H1 (cell line): ENCODE data around the gene NDUFA5. TPM values are rescaled to one million over a fixed set of nuclear protein-coding genes. Genes with fewer than 3 reads are reported as not detected.

Experiments
- CTCF ChIA-PET: fragments of 300-600 bp; sonication (Branson Sonifier 250); formaldehyde crosslinking; loops from one replicate; lab custom pipeline; 2021; ENCODE audit not compliant: partially characterized antibody; lab: Charles Lee
- POLR2A ChIA-PET: fragments of 300-600 bp; sonication (Branson Sonifier 250); formaldehyde crosslinking; loops from one replicate; lab custom pipeline; 2021; ENCODE audit warnings: inconsistent platforms; ENCODE audit not compliant: partially characterized antibody; lab: Charles Lee
- DNase-seq, 2 experiments: peaks; one replicate each; pipeline versions ENCODE4 v3.0.0 to v3.0.0-alpha.2; 2010 to 2022; ENCODE audit warnings: low spot score in 2 of 2, low read depth in 1 of 2, mixed read lengths in 1 of 2
- FAIRE-seq: peaks from 2 replicates; lab custom pipeline; 2011; peaks lifted over from hg19 to GRCh38; lab: Jason Lieb, UNC
- H2AFZ ChIP-seq: 2 replicates; pipeline ENCODE4 v1.8.1; 2012; ENCODE audit warnings: low read length, inconsistent platforms
- H2AK5ac ChIP-seq: 2 replicates; pipeline ENCODE4 v1.6.1; 2013; ENCODE audit warnings: low read depth, low read length
- H2BK120ac ChIP-seq: replicated peaks from 2 replicates; pipeline ENCODE3; 2013; ENCODE audit warnings: low read depth, low read length, inconsistent platforms
- H2BK12ac ChIP-seq: 2 replicates; pipeline ENCODE4 v1.6.1; 2013; ENCODE audit warnings: low read depth, low read length
- H2BK15ac ChIP-seq: 2 replicates; pipeline ENCODE4 v1.6.1; 2013; ENCODE audit warnings: low read length
- H2BK20ac ChIP-seq: 2 replicates; pipeline ENCODE4 v1.6.1; 2013; ENCODE audit warnings: low read length
- H2BK5ac ChIP-seq: 2 replicates; pipeline ENCODE4 v1.6.1; 2013; ENCODE audit warnings: low read depth, low read length
- H3K14ac ChIP-seq: 2 replicates; pipeline ENCODE4 v1.6.1; 2013; ENCODE audit warnings: inconsistent platforms; ENCODE audit not compliant: insufficient read length
- H3K18ac ChIP-seq: 2 replicates; pipeline ENCODE4 v1.6.1; 2013; ENCODE audit warnings: low read length; ENCODE audit errors: extremely low read depth
- H3K23ac ChIP-seq: 2 replicates; pipeline ENCODE4 v1.6.1; 2013; ENCODE audit warnings: inconsistent platforms; ENCODE audit not compliant: insufficient read length
- H3K23me2 ChIP-seq: 2 replicates; pipeline ENCODE4 v1.6.1; 2013; ENCODE audit warnings: low read depth, low read length
- H3K27ac ChIP-seq: 2 replicates; pipeline ENCODE4 v1.6.1; 2011; ENCODE audit warnings: low read depth, low read length, inconsistent platforms
- H3K27me3 ChIP-seq, 4 experiments: replicated peaks in 1 of 4; 1 replicate in 1 of 4; 2 replicates in 3 of 4; pipeline versions ENCODE4 v1.6.1 to v1.8.1; 2011 to 2013; ENCODE audit warnings: low read length in 3 of 4, mild to moderate bottlenecking in 3 of 4, inconsistent platforms in 2 of 4, mixed read lengths in 2 of 4, moderate library complexity in 1 of 4; ENCODE audit not compliant: control insufficient read depth in 3 of 4, insufficient read depth in 3 of 4; ENCODE audit errors: extremely low read depth in 1 of 4
- H3K36me3 ChIP-seq, 4 experiments: 2 replicates each; pipeline versions ENCODE4 v1.6.1 to v1.8.1; 2011 to 2013; ENCODE audit warnings: mild to moderate bottlenecking in 4 of 4, low read length in 3 of 4, moderate library complexity in 2 of 4, control low read depth in 1 of 4, inconsistent platforms in 1 of 4; ENCODE audit not compliant: insufficient read depth in 4 of 4, control insufficient read depth in 2 of 4
- H3K4ac ChIP-seq: replicated peaks from 2 replicates; pipeline ENCODE3; 2013; ENCODE audit warnings: low read length, low read depth, mixed read lengths, inconsistent platforms; ENCODE audit not compliant: insufficient read length
- H3K4me1 ChIP-seq, 4 experiments: replicated peaks in 1 of 4; 1 replicate in 1 of 4; 2 replicates in 3 of 4; pipeline versions ENCODE4 v1.6.1 to v1.8.1; 2011 to 2013; ENCODE audit warnings: low read length in 3 of 4, inconsistent platforms in 2 of 4, mixed read lengths in 1 of 4; ENCODE audit not compliant: insufficient read depth in 4 of 4, control insufficient read depth in 3 of 4
- H3K4me2 ChIP-seq, 2 experiments: 2 replicates each; pipeline versions ENCODE4 v1.6.1 to v1.8.1; 2011 to 2013; ENCODE audit warnings: low read depth in 2 of 2, low read length in 2 of 2, control low read depth in 1 of 2, inconsistent platforms in 1 of 2, mild to moderate bottlenecking in 1 of 2; ENCODE audit not compliant: insufficient read depth in 1 of 2
- H3K4me3 ChIP-seq, 4 experiments: fragments of 200-600, 300-600 bp in 1 of 4; sonication (generic), shearing (Covaris generic), sonication (Bioruptor Twin) in 1 of 4; 2 replicates each; pipeline versions ENCODE4 v1.5.1 to v1.8.1; 2011 to 2016; ENCODE audit warnings: low read length in 4 of 4, low read depth in 3 of 4, control low read depth in 2 of 4, inconsistent platforms in 2 of 4, mild to moderate bottlenecking in 2 of 4, mixed read lengths in 1 of 4, moderate library complexity in 1 of 4; ENCODE audit not compliant: insufficient read depth in 2 of 4; ENCODE audit errors: extremely low read depth in 1 of 4
- H3K56ac ChIP-seq: replicated peaks from 2 replicates; pipeline ENCODE3; 2013; ENCODE audit warnings: low read depth, mild to moderate bottlenecking, mixed read lengths, low read length, inconsistent platforms; ENCODE audit not compliant: insufficient read length
- H3K79me1 ChIP-seq: 2 replicates; pipeline ENCODE4 v1.6.1; 2013; ENCODE audit warnings: low read depth, low read length, control low read depth
- H3K79me2 ChIP-seq, 2 experiments: 2 replicates each; pipeline versions ENCODE4 v1.6.1 to v1.8.1; 2012 to 2013; ENCODE audit warnings: low read length in 2 of 2, mild to moderate bottlenecking in 2 of 2, inconsistent platforms in 1 of 2; ENCODE audit not compliant: insufficient read depth in 2 of 2, control insufficient read depth in 1 of 2
- H3K9ac ChIP-seq, 4 experiments: replicated peaks in 1 of 4; 1 replicate in 1 of 4; 2 replicates in 3 of 4; pipeline versions ENCODE4 v1.6.1 to v1.8.1; 2011 to 2013; ENCODE audit warnings: low read depth in 3 of 4, low read length in 3 of 4, control low read depth in 2 of 4, mild to moderate bottlenecking in 2 of 4, moderate library complexity in 2 of 4, inconsistent platforms in 1 of 4; ENCODE audit errors: extremely low read depth in 1 of 4
- H3K9me3 ChIP-seq, 2 experiments: 2 replicates each; pipeline versions ENCODE4 v1.6.1 to v1.8.1; 2012 to 2013; ENCODE audit warnings: mild to moderate bottlenecking in 2 of 2, moderate library complexity in 2 of 2, control low read depth in 1 of 2, inconsistent platforms in 1 of 2, low read depth in 1 of 2, low read length in 1 of 2, mixed read lengths in 1 of 2; ENCODE audit not compliant: insufficient read depth in 2 of 2
- H4K20me1 ChIP-seq, 2 experiments: replicated peaks in 1 of 2; 2 replicates each; pipeline versions ENCODE3 to v1.8.1; 2011 to 2013; ENCODE audit warnings: inconsistent platforms in 2 of 2, low read length in 2 of 2, mild to moderate bottlenecking in 1 of 2; ENCODE audit not compliant: insufficient read depth in 2 of 2, control insufficient read depth in 1 of 2
- H4K5ac ChIP-seq: 2 replicates; pipeline ENCODE4 v1.6.1; 2013; ENCODE audit warnings: low read length, low read depth, mixed read lengths, inconsistent platforms; ENCODE audit not compliant: insufficient read length
- H4K8ac ChIP-seq: 2 replicates; pipeline ENCODE4 v1.8.0; 2013; ENCODE audit warnings: mild to moderate bottlenecking, moderate library complexity, low read length, inconsistent platforms; ENCODE audit not compliant: insufficient read depth; ENCODE audit errors: extremely low read depth
- H4K91ac ChIP-seq: replicated peaks from 2 replicates; pipeline ENCODE3; 2013; ENCODE audit warnings: low read length, mixed read lengths, inconsistent platforms; ENCODE audit not compliant: insufficient read length
- WGBS, 2 experiments: shearing (Covaris generic) in 1 of 2; methylation state at CpG; one replicate each; pipeline versions ENCODE4 v1.1.6 to v1.1.7; 2013 to 2015; ENCODE audit warnings: low lambda C conversion rate in 2 of 2, mixed read lengths in 2 of 2, inconsistent platforms in 1 of 2, low coverage in 1 of 2, missing lambda C conversion rate in 1 of 2; ENCODE audit not compliant: insufficient replicate concordance in 2 of 2, insufficient coverage in 1 of 2, insufficient read length in 1 of 2; ENCODE audit errors: extremely low coverage in 1 of 2, missing lambda C conversion rate in 1 of 2; 5-methylcytosine and 5-hydroxymethylcytosine counted together
- polyA plus RNA-seq, 7 experiments: library from polyadenylated mRNA; depleted of rRNA in 3 of 7; stranded (reverse) in 5 of 7; unstranded in 2 of 7; fragments of >200 nt in 5 of 7; fragments of 200-250 nt in 2 of 7; gene quantifications; 1 replicate in 5 of 7; 2 replicates in 1 of 7; 4 replicates in 1 of 7; pipeline versions ENCODE4 v1.2.1 to v1.2.3, GENCODE V29; 2011 to 2013; ENCODE audit warnings: missing spikeins in 2 of 7, mixed read lengths in 2 of 7
- total RNA-seq: library from RNA; stranded (reverse); fragmentation: NEBNext Ultra II Directional; extraction: Animal tissue kit (Norgen Biotek cat#: 25700); gene quantifications from 2 replicates; pipeline ENCODE4 v1.2.1, GENCODE V29; 2021

NDUFA5 gene
- total and polyA plus RNA-seq, 2 of the 8 experiments (the other 6 are each of a cell fraction or from before 2014, with no cell fraction given) = 7.6 to 76.3 TPM

DNA sequence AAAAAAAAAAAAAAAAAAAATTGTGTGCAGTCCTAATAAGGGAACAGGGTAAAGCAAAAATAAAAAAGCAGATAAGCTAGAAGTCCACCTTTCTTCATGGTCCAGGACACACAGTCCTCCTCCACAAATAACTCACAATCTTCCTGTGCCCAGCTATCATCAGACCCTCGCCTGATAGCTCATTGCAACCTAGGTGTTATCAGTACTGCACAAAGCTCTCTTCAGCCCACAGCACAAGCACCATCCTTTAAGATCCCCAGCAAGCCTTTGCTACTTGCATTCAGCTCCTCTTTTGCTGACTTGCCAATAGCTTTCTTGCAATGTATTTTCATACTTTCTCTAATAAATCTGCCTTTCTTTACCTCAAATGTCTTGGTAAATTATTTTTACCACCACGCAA lies 5.0 kb downstream of the NDUFA5 start:
- no peaks in the 10 kb centered on the region for H4K20me1 ChIP-seq
- H3K4ac ChIP-seq = no peak overlapping the region
- no peak overlapping the region for H4K91ac ChIP-seq
- H2BK12ac ChIP-seq = no peak overlapping the region
- DNase-seq = no peak
- no peak overlapping the region for H3K14ac ChIP-seq
- H3K56ac ChIP-seq = no peak overlapping the region
- H3K4me2 ChIP-seq = no peak overlapping the region
- H3K9ac ChIP-seq = no peak overlapping the region
- no peak overlapping the region for H3K27ac ChIP-seq
- POLR2A ChIA-PET = no interaction called here
- H3K23me2 ChIP-seq = peaks cover 4% of the 10 kb centered on the region
- H4K5ac ChIP-seq = no peak overlapping the region
- H3K27me3 ChIP-seq = no peaks in the 10 kb centered on the region
- 0 out of 7 replicates have a peak, but pooled peaks cover 0 to 4% (median under 1%) of the 10 kb centered on the region in 4 experiments for H3K4me1 ChIP-seq
- H3K23ac ChIP-seq = no peak overlapping the region
- H3K18ac ChIP-seq = no peak overlapping the region
- H2BK20ac ChIP-seq = no peak overlapping the region
- no peak for FAIRE-seq
- H3K79me1 ChIP-seq = peaks cover 2% of the 10 kb centered on the region; the same call in 1 of the 2 replicates
- H2AFZ ChIP-seq = no peak overlapping the region
- no peak overlapping the region for H2BK120ac ChIP-seq
- peaks cover 10 to 47% of the 10 kb centered on the region in 2 experiments for H3K79me2 ChIP-seq
- H2AK5ac ChIP-seq = no peak overlapping the region
- peaks cover 0 to 27% (median 8%) of the 10 kb centered on the region in 4 experiments; a peak in 4 of 8 replicates for H3K36me3 ChIP-seq
- H2BK5ac ChIP-seq = no peak overlapping the region
- H3K9me3 ChIP-seq = no peaks in the 10 kb centered on the region
- 94% methylated on average over 2 of the region's 2 CpGs; no CpG with 5 or more reads in 1 of the 2 experiments for WGBS, 2 experiments
- no peak overlapping the region for H3K4me3 ChIP-seq
- H2BK15ac ChIP-seq = no peak overlapping the region
- CTCF ChIA-PET = interaction anchor here (0.6 to 1.0 kb wide), 2 partner anchors 55 to 1288 kb away, joined by 3 to 4 read pairs; no protein-coding TSS in a partner anchor
- no peak overlapping the region for H4K8ac ChIP-seq
